Panc1 (cell line): ENCODE data around the gene OIP5. TPM values are rescaled to one million over a fixed set of nuclear protein-coding genes. Genes with fewer than 3 reads are reported as not detected.
"Not testable (repeated sequence)": the region's sequence is repeated elsewhere in the genome, so short reads cannot be mapped to it uniquely, and the experiment has no call there.

Source experiments
- ATAC-seq: fragments of 200-7000 bp; cut with Tn5 transposase; 2 replicates; pipeline ENCODE4 v1.9.1; 2020; ENCODE audit warnings: mild to moderate bottlenecking, moderate library complexity
- BruUV-seq: library from RNA; stranded (reverse); fragments of 400-500 nt; replicated peaks from 2 replicates; lab custom pipeline; 2021; lab: Mats Ljungman, UMichigan
- CTCF ChIA-PET: fragments of 300-600 bp; sonication (Branson Sonifier 250); formaldehyde crosslinking; loops from one replicate; lab custom pipeline; 2022; ENCODE audit warnings: antibody characterized with exemption; lab: Charles Lee
- POLR2A ChIA-PET: fragments of 300-600 bp; sonication (Branson Sonifier 250); formaldehyde crosslinking; loops from one replicate; lab custom pipeline; 2022; ENCODE audit warnings: antibody characterized with exemption; lab: Charles Lee
- DNase-seq: peaks from one replicate; pipeline ENCODE4 v3.0.0-alpha.2; 2010; ENCODE audit warnings: low read depth, low spot score
- H3K27ac ChIP-seq: 2 replicates; pipeline ENCODE4 v1.5.1; 2011; ENCODE audit warnings: mild to moderate bottlenecking, low read length, inconsistent platforms
- H3K27me3 ChIP-seq: fragments of 200-500 bp; sonication (Bioruptor generic); 2 replicates; pipeline ENCODE4 v1.6.0; 2014; ENCODE audit warnings: low read length, inconsistent platforms; ENCODE audit not compliant: control insufficient read depth, insufficient read depth
- H3K36me3 ChIP-seq: fragments of 200-500 bp; sonication (Bioruptor generic); 2 replicates; pipeline ENCODE4 v1.5.1; 2014; ENCODE audit warnings: inconsistent platforms, mild to moderate bottlenecking, low read length, moderate library complexity; ENCODE audit not compliant: control insufficient read depth, insufficient read depth
- H3K4me1 ChIP-seq: 2 replicates; pipeline ENCODE4 v1.5.1; 2011; ENCODE audit warnings: inconsistent platforms, mild to moderate bottlenecking, low read length, moderate library complexity; ENCODE audit not compliant: control insufficient read depth, insufficient read depth
- H3K4me3 ChIP-seq, 2 experiments: 2 replicates each; pipeline ENCODE4 v1.5.1; 2011 to 2012; ENCODE audit warnings: low read depth in 2 of 2, low read length in 2 of 2, mild to moderate bottlenecking in 2 of 2, inconsistent platforms in 1 of 2, moderate library complexity in 1 of 2
- H3K9me3 ChIP-seq: fragments of 200-500 bp; sonication (Bioruptor generic); 2 replicates; pipeline ENCODE4 v1.5.1; 2014; ENCODE audit warnings: low read depth, mild to moderate bottlenecking, inconsistent platforms, low read length, moderate library complexity; ENCODE audit not compliant: control insufficient read depth, insufficient read depth
- CTCF ChIP-seq: fragments of 450-650 bp; IDR thresholded peaks from 2 replicates; pipeline ENCODE4 v1.5.1; 2017; ENCODE audit warnings: mild to moderate bottlenecking
- POLR2AphosphoS5 ChIP-seq: IDR thresholded peaks from 2 replicates; pipeline ENCODE4 v1.6.1; 2012; ENCODE audit warnings: mild to moderate bottlenecking, low read depth, low read length, moderate library complexity
- SIN3A ChIP-seq: IDR thresholded peaks from 2 replicates; pipeline ENCODE4 v1.6.1; 2012; ENCODE audit warnings: low read depth, mild to moderate bottlenecking, low read length, moderate library complexity, borderline replicate concordance; ENCODE audit not compliant: insufficient read depth
- TCF7L2 ChIP-seq: IDR thresholded peaks from 2 replicates; pipeline ENCODE4 v1.6.1; 2011; ENCODE audit warnings: mild to moderate bottlenecking, low read depth, low read length, inconsistent platforms
- in situ Hi-C: cut with HindIII; loops from 2 replicates; pipeline ENCODE4 v1.10.0; 2016; ENCODE audit warnings: low sequenced_read_pairs, low pct_unique_long_range_greater_than_20kb
- intact Hi-C: fragments of 100-400 bp; cut with micrococcal nuclease; formaldehyde crosslinking; loops from one replicate; pipeline ENCODE4 v1.10.0; 2022; ENCODE audit not compliant: unreplicated experiment
- total RNA-seq: library from RNA; stranded (reverse); gene quantifications from one replicate; pipeline ENCODE4 v1.2.1, GENCODE V29; 2021; ENCODE audit not compliant: unreplicated experiment
- TF ChIP-seq, protein P1 (sequence below), 2 experiments: IDR thresholded peaks; 2 replicates each; pipeline ENCODE4 v1.6.1; 2011 to 2012; ENCODE audit warnings: low read depth in 2 of 2, control low read depth in 1 of 2, low read length in 1 of 2, mild to moderate bottlenecking in 1 of 2, moderate library complexity in 1 of 2; ENCODE audit not compliant: insufficient read depth in 1 of 2

Gene OIP5
- total RNA-seq, 1 experiment from 2014 or later, result 26.7 TPM

DNA sequence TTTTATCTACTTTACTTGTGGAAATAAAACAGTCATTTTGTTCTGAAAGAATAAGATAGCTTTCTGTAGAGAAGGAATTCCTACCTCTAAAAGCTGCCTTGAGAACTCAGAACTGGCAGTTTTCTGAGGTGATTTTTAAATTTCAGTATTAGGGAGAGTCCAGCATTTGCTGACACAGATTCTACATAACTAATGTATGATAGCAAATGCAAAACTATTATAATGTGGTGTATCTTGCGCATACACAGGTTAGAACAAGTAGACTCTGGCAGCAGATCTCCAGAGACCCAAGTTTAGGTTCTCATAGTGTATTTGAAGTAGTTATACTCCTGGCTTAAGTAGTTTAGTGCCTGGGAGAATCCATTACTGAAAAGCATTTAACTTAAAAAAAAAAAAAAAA is 30.8 kb downstream of the OIP5 start:
- Histone ChIP-seq H3K4me1 (no peaks in the 10 kb centered on the region), H3K27ac (no peak overlapping the region), H3K36me3 (no peaks in the 10 kb centered on the region; the same call in none of the 2 replicates), H3K4me3 (no peak overlapping the region), H3K9me3 (no peaks in the 10 kb centered on the region), H3K27me3 (no peaks in the 10 kb centered on the region)
- ChIA-PET POLR2A (no interaction called here), CTCF (no interaction called here)
- in situ Hi-C loops (no loop called here), intact Hi-C loops (no loop called here)
- ATAC-seq (no peak), DNase-seq (no peak)
- TF ChIP-seq TCF7L2 (no peak), SIN3A (no peak), POLR2AphosphoS5 (no peak), CTCF (no peak)
- TF ChIP-seq, protein P1, sequence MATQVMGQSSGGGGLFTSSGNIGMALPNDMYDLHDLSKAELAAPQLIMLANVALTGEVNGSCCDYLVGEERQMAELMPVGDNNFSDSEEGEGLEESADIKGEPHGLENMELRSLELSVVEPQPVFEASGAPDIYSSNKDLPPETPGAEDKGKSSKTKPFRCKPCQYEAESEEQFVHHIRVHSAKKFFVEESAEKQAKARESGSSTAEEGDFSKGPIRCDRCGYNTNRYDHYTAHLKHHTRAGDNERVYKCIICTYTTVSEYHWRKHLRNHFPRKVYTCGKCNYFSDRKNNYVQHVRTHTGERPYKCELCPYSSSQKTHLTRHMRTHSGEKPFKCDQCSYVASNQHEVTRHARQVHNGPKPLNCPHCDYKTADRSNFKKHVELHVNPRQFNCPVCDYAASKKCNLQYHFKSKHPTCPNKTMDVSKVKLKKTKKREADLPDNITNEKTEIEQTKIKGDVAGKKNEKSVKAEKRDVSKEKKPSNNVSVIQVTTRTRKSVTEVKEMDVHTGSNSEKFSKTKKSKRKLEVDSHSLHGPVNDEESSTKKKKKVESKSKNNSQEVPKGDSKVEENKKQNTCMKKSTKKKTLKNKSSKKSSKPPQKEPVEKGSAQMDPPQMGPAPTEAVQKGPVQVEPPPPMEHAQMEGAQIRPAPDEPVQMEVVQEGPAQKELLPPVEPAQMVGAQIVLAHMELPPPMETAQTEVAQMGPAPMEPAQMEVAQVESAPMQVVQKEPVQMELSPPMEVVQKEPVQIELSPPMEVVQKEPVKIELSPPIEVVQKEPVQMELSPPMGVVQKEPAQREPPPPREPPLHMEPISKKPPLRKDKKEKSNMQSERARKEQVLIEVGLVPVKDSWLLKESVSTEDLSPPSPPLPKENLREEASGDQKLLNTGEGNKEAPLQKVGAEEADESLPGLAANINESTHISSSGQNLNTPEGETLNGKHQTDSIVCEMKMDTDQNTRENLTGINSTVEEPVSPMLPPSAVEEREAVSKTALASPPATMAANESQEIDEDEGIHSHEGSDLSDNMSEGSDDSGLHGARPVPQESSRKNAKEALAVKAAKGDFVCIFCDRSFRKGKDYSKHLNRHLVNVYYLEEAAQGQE (IDR thresholded peaks at IDR 0.05; ENCODE audit: insufficient read depth in 1 of 2, low read depth in 2 of 2, low read length in 1 of 2), result no peak
- BruUV-seq, result no TSS peak

GRCh38 chr15:41301139-41301538 is 31.3 kb downstream of the OIP5 start:
- H3K27ac ChIP-seq, H3K9me3 ChIP-seq, H3K27me3 ChIP-seq, intact Hi-C loops, H3K4me3 ChIP-seq, CTCF ChIA-PET, H3K4me1 ChIP-seq, POLR2A ChIA-PET, H3K36me3 ChIP-seq, in situ Hi-C loops, ATAC-seq, DNase-seq, BruUV-seq: not testable (repeated sequence)

DNA sequence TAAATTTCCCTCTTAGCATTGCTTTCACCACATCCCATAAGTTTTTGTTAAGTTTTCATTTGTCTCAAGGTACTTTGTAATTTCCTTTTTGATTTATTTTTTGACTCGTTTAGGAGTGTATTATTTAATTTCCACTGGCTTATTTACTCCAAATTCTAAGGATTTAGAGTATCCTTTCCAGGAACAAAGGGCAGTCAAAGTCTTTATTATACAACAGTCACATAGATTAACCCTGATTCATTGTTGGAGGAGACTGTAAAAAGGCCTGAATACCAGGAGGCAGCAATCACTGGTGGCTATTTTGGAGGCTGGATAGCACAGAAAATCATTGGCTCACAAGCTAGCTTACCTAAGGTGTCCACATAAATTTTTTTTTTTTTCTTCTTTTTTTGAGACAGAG is 39.9 kb downstream of the OIP5 start:
- TF ChIP-seq CTCF (no peak), SIN3A (no peak), POLR2AphosphoS5 (no peak), TCF7L2 (no peak)
- TF ChIP-seq, protein P1 (IDR thresholded peaks at IDR 0.05; ENCODE audit: insufficient read depth in 1 of 2, low read depth in 2 of 2, low read length in 1 of 2), result no peak
- H3K36me3 ChIP-seq, result peaks cover 2% of the 10 kb centered on the region; the same call in 1 of the 2 replicates
- no peak for DNase-seq
- no peaks in the 10 kb centered on the region for H3K9me3 ChIP-seq
- no peaks in the 10 kb centered on the region for H3K27me3 ChIP-seq
- intact Hi-C loops (no loop called here), in situ Hi-C loops (no loop called here)
- H3K4me1 ChIP-seq, result no peaks in the 10 kb centered on the region
- no peak overlapping the region for H3K4me3 ChIP-seq
- POLR2A ChIA-PET, result no interaction called here
- CTCF ChIA-PET, result no interaction called here
- H3K27ac ChIP-seq, result no peak overlapping the region
- ATAC-seq, result no peak
- no TSS peak for BruUV-seq
